GM10248 (cell line): ENCODE measurements around the gene FAM107B.

ENCODE experiments used
- CTCF ChIA-PET: fragments of 300-600 bp; sonication (Branson Sonifier 250); formaldehyde crosslinking; extraction: SDS; loops from one replicate; lab custom pipeline; 2021; ENCODE audit warnings: antibody characterized with exemption; lab: Yijun Ruan, JAX
- POLR2A ChIA-PET: fragments of 350-650 bp; sonication (Branson Sonifier 250); formaldehyde crosslinking; extraction: SDS; loops from one replicate; lab custom pipeline; 2020; ENCODE audit warnings: antibody characterized with exemption; lab: Yijun Ruan, JAX
- DNase-seq: peaks from one replicate; pipeline ENCODE4 v3.0.0; 2012; ENCODE audit errors: extremely low spot score
- CTCF ChIP-seq: IDR thresholded peaks from 2 replicates; pipeline ENCODE4 v1.5.1; 2012; ENCODE audit warnings: mild to moderate bottlenecking, low read depth; ENCODE audit errors: extremely low read depth, missing control alignments, control extremely low read depth

Gene FAM107B

GRCh38 chr10:14574291-14574690, 200.4 kb downstream of the FAM107B start:
- ChIA-PET POLR2A (no interaction called here), CTCF (interaction anchor here (0.9 to 2.0 kb wide), 2 partner anchors 9 to 108 kb away, joined by 3 to 5 read pairs; no protein-coding TSS in a partner anchor)
- no peak for TF ChIP-seq CTCF
- DNase-seq: no peak

GRCh38 chr10:14573666-14574261, 200.9 kb downstream of the FAM107B start:
- DNase-seq: no peak
- POLR2A ChIA-PET: interaction anchor here (0.7 kb wide), 1 partner anchor 47 kb away, joined by 3 read pairs; no protein-coding TSS in a partner anchor
- CTCF ChIA-PET: interaction anchor here (2.0 kb wide), 1 partner anchor 10 kb away, joined by 5 read pairs; no protein-coding TSS in a partner anchor

GRCh38 chr10:14572811-14573210, 201.9 kb downstream of the FAM107B start:
- TF ChIP-seq CTCF: no peak
- ChIA-PET CTCF (no interaction called here), POLR2A (no interaction called here)
- no peak for DNase-seq

More at GRCh38 chr10:14573666-14574261, 200.9 kb downstream of the FAM107B start:
- TF ChIP-seq CTCF: no peak

GRCh38 chr10:14571866-14572507, 202.7 kb downstream of the FAM107B start:
- no peak for TF ChIP-seq CTCF
- DNase-seq: no peak
- ChIA-PET CTCF (interaction anchor here (1.6 to 2.6 kb wide), 2 partner anchors 9 to 15 kb away, joined by 4 to 12 read pairs; no protein-coding TSS in a partner anchor), POLR2A (no interaction called here)

DNA sequence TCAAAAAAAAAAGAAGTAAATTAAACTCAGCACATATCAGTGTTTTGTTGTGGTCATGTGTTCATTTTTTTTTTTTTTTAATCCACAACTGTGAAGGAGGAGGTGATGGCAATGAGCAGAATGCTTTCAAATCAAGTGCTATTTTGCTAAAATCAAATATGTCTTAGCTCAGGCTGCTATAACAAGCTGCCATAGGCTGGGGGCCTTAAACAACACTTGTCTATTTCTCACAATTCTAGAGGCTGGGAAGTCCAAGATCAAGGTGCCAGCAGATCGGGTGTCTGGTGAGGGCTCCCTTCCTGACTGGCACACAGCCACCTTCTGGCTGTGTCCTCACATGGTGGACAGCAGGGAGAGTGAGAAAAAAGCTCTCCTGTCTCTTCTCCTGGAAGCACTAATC, 203.9 kb downstream of the FAM107B start:
- no peak for DNase-seq
- POLR2A ChIA-PET: no interaction called here
- CTCF ChIA-PET: interaction anchor here (1.6 to 2.6 kb wide), 2 partner anchors 8 to 14 kb away, joined by 4 to 12 read pairs; no protein-coding TSS in a partner anchor
- no peak for TF ChIP-seq CTCF

DNA sequence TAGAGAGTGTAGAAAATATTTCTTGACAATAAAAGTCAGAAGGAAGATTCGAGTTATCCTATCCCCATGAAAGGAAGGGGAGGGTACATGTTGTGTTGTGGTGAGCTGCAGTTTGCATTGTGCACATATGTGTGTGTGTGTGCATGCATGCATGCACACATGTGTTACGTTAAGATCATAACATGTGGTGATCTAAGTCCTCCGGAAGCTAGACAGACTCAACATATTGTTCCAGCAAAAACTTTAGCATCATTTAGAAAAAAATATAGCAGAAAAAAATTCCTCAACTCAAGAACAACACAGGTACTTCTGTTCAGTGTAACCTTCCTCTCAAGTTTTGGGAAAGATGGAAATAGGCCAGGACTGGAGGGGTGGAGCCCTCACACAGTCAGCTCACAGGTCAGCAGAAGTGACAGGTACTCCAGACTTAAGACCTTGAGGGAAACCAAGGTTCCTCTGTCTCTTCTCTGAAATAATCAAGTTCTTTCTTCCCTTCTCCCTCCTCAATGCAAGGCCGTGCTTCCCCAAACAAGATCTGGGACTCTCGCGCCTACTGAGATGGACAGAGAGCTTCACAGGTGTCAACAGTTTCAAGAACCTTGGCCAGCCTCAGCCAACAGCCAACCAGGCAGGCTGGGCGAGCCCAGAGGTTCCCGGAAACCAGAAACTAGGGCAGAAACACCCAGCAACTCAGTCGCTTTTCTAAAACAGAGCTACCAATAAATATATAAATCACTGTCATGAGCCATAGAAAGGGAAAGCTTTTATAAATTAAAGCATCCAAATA, 205.2 kb downstream of the FAM107B start:
- DNase-seq: no peak
- ChIA-PET POLR2A (interaction anchor here (0.6 kb wide), 2 partner anchors 24 to 964 kb away, joined by 3 to 5 read pairs; no protein-coding TSS in a partner anchor), CTCF (interaction anchor here (1.1 to 2.6 kb wide), 4 partner anchors 13 to 254 kb away, joined by 3 to 12 read pairs (median 3); no protein-coding TSS in a partner anchor)
- TF ChIP-seq CTCF: no peak
